GM12878 (cell line): ENCODE measurements around the gene PIF1.

ENCODE experiments used
- ETV6 ChIP-seq, 2 experiments: fragments of 450-650 bp in 1 of 2; IDR thresholded peaks in 1 of 2; conservative IDR thresholded peaks in 1 of 2; 2 replicates each; pipeline ENCODE4 v1.6.1; 2014; ENCODE audit warnings: antibody characterized with exemption in 1 of 2, borderline replicate concordance in 1 of 2, low read depth in 1 of 2, mild to moderate bottlenecking in 1 of 2, moderate library complexity in 1 of 2
- REST ChIP-seq: IDR thresholded peaks from 2 replicates; pipeline ENCODE4 v1.6.1; 2012; ENCODE audit warnings: mild to moderate bottlenecking, low read depth, low read length

- TF ChIP-seq ETV6 (conservative IDR thresholded peaks at IDR 0.05 in 1 of 2, IDR thresholded peaks at IDR 0.05 in 1 of 2; ENCODE audit: borderline replicate concordance in 1 of 2, low read depth in 1 of 2), result no peak
- no peak for TF ChIP-seq REST
These were observed 46.4 kb downstream of the PIF1 start for GRCh38 chr15:64779024-64779423.
